Prostate gland (tissue), 2 donors: ENCODE data around the gene HNF4A.

ENCODE experiments used
- POLR2A ChIP-seq: fragments of 450-650 bp; IDR thresholded peaks from one replicate; pipeline ENCODE4 v1.6.1; 2016; ENCODE audit warnings: antibody characterized with exemption, mild to moderate bottlenecking
- TF ChIP-seq, protein P1 (sequence below), 4 experiments: fragments of 200-600 bp in 2 of 4; fragments of 450-650 bp in 2 of 4; sonication (generic) in 2 of 4; IDR thresholded peaks; 1 replicate in 3 of 4; 2 replicates in 1 of 4; pipeline ENCODE4 v1.5.1; 2016 to 2019; ENCODE audit warnings: antibody characterized with exemption in 4 of 4, mild to moderate bottlenecking in 2 of 4, moderate library complexity in 2 of 4

DNA sequence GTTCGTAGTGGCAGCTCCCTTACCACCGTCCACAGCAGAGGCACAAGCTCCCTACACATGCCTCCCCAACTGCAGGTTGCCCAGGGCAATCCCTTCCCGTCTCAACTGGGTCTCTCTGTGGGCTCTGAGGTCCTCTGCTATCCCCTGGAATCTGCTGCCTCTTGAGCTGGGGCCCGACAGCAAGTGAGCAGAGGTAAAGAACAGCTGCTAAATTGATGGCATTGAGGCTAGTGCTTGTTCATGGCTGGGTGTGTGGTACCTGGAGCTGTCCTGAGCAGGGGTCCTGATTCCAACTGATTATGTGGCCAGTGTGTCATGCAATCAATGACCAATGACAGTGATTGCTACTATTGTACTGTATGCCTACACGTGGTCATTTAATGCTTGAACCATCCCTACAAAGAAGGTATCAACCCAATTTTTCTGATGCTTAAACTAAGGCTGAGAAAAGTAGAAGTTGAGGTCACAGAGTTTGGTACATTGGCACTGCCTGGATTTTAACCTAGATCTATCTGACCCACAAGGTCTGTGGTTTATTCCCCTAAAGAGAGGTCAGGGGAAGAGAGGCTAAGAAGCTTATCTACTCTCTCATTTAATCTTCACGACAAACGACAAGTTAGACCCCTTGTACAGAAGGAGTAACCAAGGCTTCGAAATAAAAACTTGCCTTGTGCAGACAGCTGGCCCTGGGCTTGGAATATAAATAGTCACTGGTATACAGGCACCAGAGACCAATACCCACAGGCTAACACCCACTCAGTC is 41.1 kb downstream of the HNF4A start:
- TF ChIP-seq, protein P1, sequence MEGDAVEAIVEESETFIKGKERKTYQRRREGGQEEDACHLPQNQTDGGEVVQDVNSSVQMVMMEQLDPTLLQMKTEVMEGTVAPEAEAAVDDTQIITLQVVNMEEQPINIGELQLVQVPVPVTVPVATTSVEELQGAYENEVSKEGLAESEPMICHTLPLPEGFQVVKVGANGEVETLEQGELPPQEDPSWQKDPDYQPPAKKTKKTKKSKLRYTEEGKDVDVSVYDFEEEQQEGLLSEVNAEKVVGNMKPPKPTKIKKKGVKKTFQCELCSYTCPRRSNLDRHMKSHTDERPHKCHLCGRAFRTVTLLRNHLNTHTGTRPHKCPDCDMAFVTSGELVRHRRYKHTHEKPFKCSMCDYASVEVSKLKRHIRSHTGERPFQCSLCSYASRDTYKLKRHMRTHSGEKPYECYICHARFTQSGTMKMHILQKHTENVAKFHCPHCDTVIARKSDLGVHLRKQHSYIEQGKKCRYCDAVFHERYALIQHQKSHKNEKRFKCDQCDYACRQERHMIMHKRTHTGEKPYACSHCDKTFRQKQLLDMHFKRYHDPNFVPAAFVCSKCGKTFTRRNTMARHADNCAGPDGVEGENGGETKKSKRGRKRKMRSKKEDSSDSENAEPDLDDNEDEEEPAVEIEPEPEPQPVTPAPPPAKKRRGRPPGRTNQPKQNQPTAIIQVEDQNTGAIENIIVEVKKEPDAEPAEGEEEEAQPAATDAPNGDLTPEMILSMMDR (IDR thresholded peaks at IDR 0.05) = no peak
- TF ChIP-seq POLR2A = no peak
